Measurements from ENCODE around the gene SLC12A8.

SLC12A8 gene

GRCh38 chr3:125140011-125140817 lies 72.3 kb downstream of the SLC12A8 start:
- DNase-seq (ENCODE audit: low read depth) = peak; percentile 87

- no peak for DNase-seq (ENCODE audit: low read depth)
Observed at GRCh38 chr3:125139386-125139785, 73.2 kb downstream of the SLC12A8 start.

- peak; percentile 91 for DNase-seq (ENCODE audit: low read depth)
Observed at GRCh38 chr3:125137358-125138033, 75.1 kb downstream of the SLC12A8 start.

- DNase-seq (ENCODE audit: low read depth) = no peak
Observed at GRCh38 chr3:125136966-125137357, 75.6 kb downstream of the SLC12A8 start.

GRCh38 chr3:125136515-125136914 lies 76.0 kb downstream of the SLC12A8 start:
- DNase-seq (ENCODE audit: low read depth) = no peak

GRCh38 chr3:125134952-125135351 lies 77.6 kb downstream of the SLC12A8 start:
- DNase-seq (ENCODE audit: low read depth) = no peak

GRCh38 chr3:125132815-125133214 lies 79.7 kb downstream of the SLC12A8 start:
- DNase-seq (ENCODE audit: low read depth) = no peak

GRCh38 chr3:125129512-125129997 lies 83.0 kb downstream of the SLC12A8 start:
- peak; percentile 98 for DNase-seq (ENCODE audit: low read depth)

GRCh38 chr3:125128861-125129501 lies 83.6 kb downstream of the SLC12A8 start:
- peak; percentile 85 for DNase-seq (ENCODE audit: low read depth)

- peak; percentile 26 for DNase-seq (ENCODE audit: low read depth)
Observed at GRCh38 chr3:125126323-125126722, 86.2 kb downstream of the SLC12A8 start.

GRCh38 chr3:125125821-125126245 lies 86.7 kb downstream of the SLC12A8 start:
- DNase-seq (ENCODE audit: low read depth) = peak; percentile 91

- peak; percentile 65 for DNase-seq (ENCODE audit: low read depth)
Observed at GRCh38 chr3:125123451-125124305, 88.9 kb downstream of the SLC12A8 start.

GRCh38 chr3:125121246-125122010 lies 91.1 kb downstream of the SLC12A8 start:
- DNase-seq (ENCODE audit: low read depth) = no peak

GRCh38 chr3:125120379-125121122 lies 92.0 kb downstream of the SLC12A8 start:
- no peak for DNase-seq (ENCODE audit: low read depth)

- DNase-seq (ENCODE audit: low read depth) = no peak
Observed at GRCh38 chr3:125119752-125120378, 92.7 kb downstream of the SLC12A8 start.

GRCh38 chr3:125118600-125118999 lies 93.9 kb downstream of the SLC12A8 start:
- DNase-seq (ENCODE audit: low read depth) = no peak

- DNase-seq (ENCODE audit: low read depth) = no peak
Observed at GRCh38 chr3:125117631-125118191, 94.8 kb downstream of the SLC12A8 start.

- peak; percentile 68 for DNase-seq (ENCODE audit: low read depth)
Observed at GRCh38 chr3:125116311-125117080, 96.1 kb downstream of the SLC12A8 start.

GRCh38 chr3:125115640-125116039 lies 96.9 kb downstream of the SLC12A8 start:
- no peak for DNase-seq (ENCODE audit: low read depth)

Measured in ELR (cell line).